ENCODE measurements around the gene VMO1. TPM values are rescaled to one million over a fixed set of nuclear protein-coding genes. Genes with fewer than 3 reads are reported as not detected.

VMO1 gene
- total and polyA plus RNA-seq, 2 experiments from 2014 or later: 0.33 to 4.3 TPM

DNA sequence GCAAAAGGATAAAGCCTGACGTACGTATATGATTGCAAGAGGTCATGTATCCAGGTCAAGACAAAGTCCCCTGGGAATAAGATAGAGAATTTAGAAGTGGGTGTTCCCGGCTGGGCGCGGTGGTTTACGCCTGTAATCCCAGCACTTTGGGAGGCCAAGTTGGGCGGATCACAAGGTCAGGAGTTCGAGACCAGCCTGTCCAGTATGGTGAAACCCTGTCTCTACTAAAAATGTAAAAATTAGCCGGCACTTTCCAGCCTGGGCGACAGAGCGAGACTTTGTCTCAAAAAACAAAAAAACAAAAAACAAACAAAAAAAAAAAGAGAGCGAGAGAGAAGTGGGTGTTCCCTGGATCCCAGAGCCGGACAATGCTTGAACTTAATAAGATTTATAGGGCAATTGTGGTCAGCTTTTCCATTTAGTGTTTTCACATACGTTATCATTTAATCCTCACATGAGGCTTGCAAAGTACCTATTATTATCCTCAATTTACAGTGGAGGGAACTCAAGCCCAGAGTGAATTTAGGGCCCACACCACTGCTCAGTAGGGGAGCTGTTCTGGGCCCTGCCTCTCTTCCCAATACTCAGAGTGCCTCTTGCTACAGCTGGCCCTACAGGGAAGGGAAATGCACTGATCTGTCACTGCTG lies 2.1 kb upstream of the VMO1 start:
- H3K27me3 ChIP-seq: no peaks in the 10 kb centered on the region
- H3K4me1 ChIP-seq (ENCODE audit: insufficient read depth): peaks cover 21% of the 10 kb centered on the region
- no peak overlapping the region for H2AFZ ChIP-seq
- no peak for DNase-seq (ENCODE audit: low spot score)
- TF ChIP-seq, protein P1, sequence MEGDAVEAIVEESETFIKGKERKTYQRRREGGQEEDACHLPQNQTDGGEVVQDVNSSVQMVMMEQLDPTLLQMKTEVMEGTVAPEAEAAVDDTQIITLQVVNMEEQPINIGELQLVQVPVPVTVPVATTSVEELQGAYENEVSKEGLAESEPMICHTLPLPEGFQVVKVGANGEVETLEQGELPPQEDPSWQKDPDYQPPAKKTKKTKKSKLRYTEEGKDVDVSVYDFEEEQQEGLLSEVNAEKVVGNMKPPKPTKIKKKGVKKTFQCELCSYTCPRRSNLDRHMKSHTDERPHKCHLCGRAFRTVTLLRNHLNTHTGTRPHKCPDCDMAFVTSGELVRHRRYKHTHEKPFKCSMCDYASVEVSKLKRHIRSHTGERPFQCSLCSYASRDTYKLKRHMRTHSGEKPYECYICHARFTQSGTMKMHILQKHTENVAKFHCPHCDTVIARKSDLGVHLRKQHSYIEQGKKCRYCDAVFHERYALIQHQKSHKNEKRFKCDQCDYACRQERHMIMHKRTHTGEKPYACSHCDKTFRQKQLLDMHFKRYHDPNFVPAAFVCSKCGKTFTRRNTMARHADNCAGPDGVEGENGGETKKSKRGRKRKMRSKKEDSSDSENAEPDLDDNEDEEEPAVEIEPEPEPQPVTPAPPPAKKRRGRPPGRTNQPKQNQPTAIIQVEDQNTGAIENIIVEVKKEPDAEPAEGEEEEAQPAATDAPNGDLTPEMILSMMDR (IDR thresholded peaks at IDR 0.05; ENCODE audit: poor library complexity): no peak
- TF ChIP-seq EZH2 (IDR thresholded peaks at IDR 0.05; ENCODE audit: borderline replicate concordance) (no peak), EZH2phosphoT487 (IDR thresholded peaks at IDR 0.05; ENCODE audit: low read depth, severe bottlenecking, unreplicated experiment) (no peak)
- peaks cover 11% of the 10 kb centered on the region for H3K79me2 ChIP-seq
- peak overlapping the region; percentile 99 for H3K27ac ChIP-seq
- H3K9me2 ChIP-seq (replicated peaks; ENCODE audit: insufficient read depth): no peaks in the 10 kb centered on the region
- H3K9me3 ChIP-seq (ENCODE audit: low read depth): no peaks in the 10 kb centered on the region
- H3K4me3 ChIP-seq: peak overlapping the region; percentile 99
- H4K20me1 ChIP-seq (ENCODE audit: insufficient read depth, poor library complexity, severe bottlenecking): no peaks in the 10 kb centered on the region
- H3K4me2 ChIP-seq: peak overlapping the region; percentile 92
- WGBS (ENCODE audit: low lambda C conversion rate, missing lambda C conversion rate): 80% methylated on average over 14 of the region's 14 CpGs
- no peaks in the 10 kb centered on the region for H3K36me3 ChIP-seq (replicated peaks; ENCODE audit: insufficient read depth, low read depth)

DNA sequence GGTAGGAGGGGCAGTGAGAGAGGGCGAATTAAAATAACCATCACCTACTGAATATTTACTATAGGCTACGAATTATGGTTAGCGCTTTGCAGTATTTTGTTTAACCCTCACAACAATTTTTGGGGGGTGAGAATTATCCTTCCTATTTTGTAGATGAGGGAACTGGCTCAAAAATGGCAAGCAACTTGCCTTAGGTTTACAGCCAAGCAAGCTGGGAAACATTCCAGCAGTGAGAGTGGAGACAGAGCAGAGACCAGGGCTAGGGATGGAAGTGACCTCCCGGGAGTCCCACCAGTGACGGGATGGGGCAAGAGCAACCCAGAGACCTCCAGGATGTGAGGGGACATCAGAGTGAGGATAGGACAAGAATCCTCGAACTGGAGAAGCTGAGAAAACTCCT lies 352 bp upstream of the VMO1 start:
- H3K4me1 ChIP-seq (ENCODE audit: insufficient read depth): peaks cover 21% of the 10 kb centered on the region
- H3K36me3 ChIP-seq (replicated peaks; ENCODE audit: insufficient read depth, low read depth): no peaks in the 10 kb centered on the region
- H3K4me2 ChIP-seq: peak overlapping the region; percentile 46
- no peaks in the 10 kb centered on the region for H3K9me3 ChIP-seq (ENCODE audit: low read depth)
- H3K9me2 ChIP-seq (replicated peaks; ENCODE audit: insufficient read depth): no peaks in the 10 kb centered on the region
- H2AFZ ChIP-seq: no peak overlapping the region
- H4K20me1 ChIP-seq (ENCODE audit: insufficient read depth, poor library complexity, severe bottlenecking): no peaks in the 10 kb centered on the region
- 62% methylated on average over 6 of the region's 6 CpGs for WGBS (ENCODE audit: low lambda C conversion rate, missing lambda C conversion rate)
- H3K4me3 ChIP-seq: no peak overlapping the region
- H3K79me2 ChIP-seq: peaks cover 11% of the 10 kb centered on the region
- TF ChIP-seq, protein P1 (IDR thresholded peaks at IDR 0.05; ENCODE audit: poor library complexity): no peak
- TF ChIP-seq EZH2phosphoT487 (IDR thresholded peaks at IDR 0.05; ENCODE audit: low read depth, severe bottlenecking, unreplicated experiment): no peak
- TF ChIP-seq EZH2 (IDR thresholded peaks at IDR 0.05; ENCODE audit: borderline replicate concordance): no peak
- no peaks in the 10 kb centered on the region for H3K27me3 ChIP-seq
- no peak overlapping the region for H3K27ac ChIP-seq
- no peak for DNase-seq (ENCODE audit: low spot score)

GRCh38 chr17:4785311-4786105 lies 656 bp downstream of the VMO1 start:
- Histone ChIP-seq H3K4me1 (ENCODE audit: insufficient read depth) (peaks cover 18% of the 10 kb centered on the region), H3K27ac (no peak overlapping the region), H3K4me2 (peak overlapping the region; percentile 25), H3K36me3 (replicated peaks; ENCODE audit: insufficient read depth, low read depth) (no peaks in the 10 kb centered on the region), H2AFZ (no peak overlapping the region), H4K20me1 (ENCODE audit: insufficient read depth, poor library complexity, severe bottlenecking) (no peaks in the 10 kb centered on the region), H3K4me3 (no peak overlapping the region), H3K27me3 (no peaks in the 10 kb centered on the region), H3K9me3 (ENCODE audit: low read depth) (no peaks in the 10 kb centered on the region), H3K9me2 (replicated peaks; ENCODE audit: insufficient read depth) (no peaks in the 10 kb centered on the region), H3K79me2 (peaks cover 11% of the 10 kb centered on the region)
- TF ChIP-seq, protein P1 (IDR thresholded peaks at IDR 0.05; ENCODE audit: poor library complexity): no peak
- no peak for DNase-seq (ENCODE audit: low spot score)
- 96% methylated on average over 59 of the region's 61 CpGs for WGBS (ENCODE audit: low lambda C conversion rate, missing lambda C conversion rate)
